SK-N-SH treated with all-trans-retinoic acid at 6 μM for 48 hours (cell line): ENCODE results near the gene PPM1H.

Experiments
- ARNTL ChIP-seq: fragments of 450-650 bp; formaldehyde crosslinking; IDR thresholded peaks from 2 replicates; pipeline ENCODE4 v1.5.0; 2020; ENCODE audit warnings: low read depth, mild to moderate bottlenecking, moderate library complexity, borderline replicate concordance
- ESRRG ChIP-seq: fragments of 250-450 bp; sonication (Bioruptor Pico); IDR thresholded peaks from 2 replicates; pipeline ENCODE4 v1.6.1; 2021; ENCODE audit warnings: mild to moderate bottlenecking
- GLIS3 ChIP-seq: fragments of 250-450 bp; sonication (Bioruptor Pico); IDR thresholded peaks from 2 replicates; pipeline ENCODE4 v1.5.0; 2020; ENCODE audit warnings: mild to moderate bottlenecking, moderate library complexity
- ISL1 ChIP-seq: fragments of 250-450 bp; sonication (Bioruptor Pico); IDR thresholded peaks from 2 replicates; pipeline ENCODE4 v2.1.2; 2022; ENCODE audit warnings: mild to moderate bottlenecking, moderate library complexity
- PPARA ChIP-seq: fragments of 250-450 bp; sonication (Bioruptor Pico); IDR thresholded peaks from 2 replicates; pipeline ENCODE4 v1.5.0; 2020; ENCODE audit warnings: mild to moderate bottlenecking, borderline replicate concordance
- RARB ChIP-seq: fragments of 250-450 bp; sonication (Bioruptor Pico); IDR thresholded peaks from 2 replicates; pipeline ENCODE4 v1.8.0; 2021; ENCODE audit warnings: mild to moderate bottlenecking, moderate library complexity
- TCF4 ChIP-seq: fragments of 250-450 bp; sonication (Bioruptor Pico); IDR thresholded peaks from 2 replicates; pipeline ENCODE4 v1.8.0; 2021; ENCODE audit warnings: mild to moderate bottlenecking, moderate library complexity, borderline replicate concordance
- ZFP3 ChIP-seq: fragments of 250-450 bp; sonication (Bioruptor Pico); IDR thresholded peaks from 2 replicates; pipeline ENCODE4 v1.5.0; 2020; ENCODE audit warnings: mild to moderate bottlenecking, moderate library complexity
- ZFP30 ChIP-seq: fragments of 450-650 bp; formaldehyde crosslinking; IDR thresholded peaks from 2 replicates; pipeline ENCODE4 v1.5.0; 2022; ENCODE audit warnings: mild to moderate bottlenecking, moderate library complexity
- ZNF565 ChIP-seq: fragments of 450-650 bp; formaldehyde crosslinking; conservative IDR thresholded peaks from 2 replicates; pipeline ENCODE4 v1.5.0; 2020; ENCODE audit warnings: low read depth, mild to moderate bottlenecking, moderate library complexity
- TF ChIP-seq, protein P1 (sequence below): fragments of 250-450 bp; sonication (Bioruptor Pico); IDR thresholded peaks from 2 replicates; pipeline ENCODE4 v1.8.0; 2021; ENCODE audit warnings: low read depth, mild to moderate bottlenecking, moderate library complexity, borderline replicate concordance
- TF ChIP-seq, protein P2 (sequence below): fragments of 250-450 bp; sonication (Bioruptor Pico); IDR thresholded peaks from 2 replicates; pipeline ENCODE4 v1.8.0; 2020; ENCODE audit warnings: mild to moderate bottlenecking, moderate library complexity, borderline replicate concordance
- TF ChIP-seq, protein P3 (sequence below): fragments of 250-450 bp; sonication (Bioruptor Pico); IDR thresholded peaks from 2 replicates; pipeline ENCODE4 v1.5.1; 2020; ENCODE audit warnings: low read depth, mild to moderate bottlenecking, moderate library complexity

DNA sequence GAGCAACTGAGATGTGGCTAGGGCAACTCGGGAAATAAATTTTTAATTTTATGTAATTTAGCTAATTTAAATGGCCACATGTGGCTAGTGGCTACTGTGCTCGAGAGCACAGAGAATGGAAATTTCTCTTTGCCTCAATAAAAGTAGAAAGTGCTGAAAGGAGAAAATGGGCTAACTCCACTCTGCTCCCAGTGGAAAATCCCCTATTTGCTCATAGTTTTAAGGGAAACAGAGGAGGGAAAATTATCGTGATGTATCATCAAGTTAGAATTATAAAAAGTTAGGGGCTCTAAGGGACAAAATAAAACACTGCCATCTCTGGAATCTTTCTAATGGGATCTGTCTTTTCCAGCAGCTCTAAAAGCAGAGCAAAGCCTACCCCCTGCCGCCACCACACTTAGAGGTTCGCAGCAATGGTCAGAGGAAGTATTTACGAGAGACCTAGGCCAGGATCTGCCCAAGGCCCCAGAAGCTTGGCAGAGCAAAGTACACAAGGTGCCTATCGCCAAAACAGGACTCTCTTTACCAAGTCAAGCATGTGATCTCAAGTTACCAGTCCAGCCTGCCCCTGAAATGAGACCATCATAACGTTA is 220.7 kb downstream of the PPM1H start:
- TF ChIP-seq ZFP3 (CRISPR knock-in tag) (no peak), ZFP30 (CRISPR knock-in tag) (no peak), PPARA (no peak), RARB (CRISPR knock-in tag) (no peak), ARNTL (CRISPR knock-in tag) (no peak), TCF4 (CRISPR knock-in tag) (no peak), GLIS3 (no peak), ISL1 (CRISPR knock-in tag) (no peak), ESRRG (CRISPR knock-in tag) (no peak), ZNF565 (CRISPR knock-in tag) (no peak)
- TF ChIP-seq, protein P1, sequence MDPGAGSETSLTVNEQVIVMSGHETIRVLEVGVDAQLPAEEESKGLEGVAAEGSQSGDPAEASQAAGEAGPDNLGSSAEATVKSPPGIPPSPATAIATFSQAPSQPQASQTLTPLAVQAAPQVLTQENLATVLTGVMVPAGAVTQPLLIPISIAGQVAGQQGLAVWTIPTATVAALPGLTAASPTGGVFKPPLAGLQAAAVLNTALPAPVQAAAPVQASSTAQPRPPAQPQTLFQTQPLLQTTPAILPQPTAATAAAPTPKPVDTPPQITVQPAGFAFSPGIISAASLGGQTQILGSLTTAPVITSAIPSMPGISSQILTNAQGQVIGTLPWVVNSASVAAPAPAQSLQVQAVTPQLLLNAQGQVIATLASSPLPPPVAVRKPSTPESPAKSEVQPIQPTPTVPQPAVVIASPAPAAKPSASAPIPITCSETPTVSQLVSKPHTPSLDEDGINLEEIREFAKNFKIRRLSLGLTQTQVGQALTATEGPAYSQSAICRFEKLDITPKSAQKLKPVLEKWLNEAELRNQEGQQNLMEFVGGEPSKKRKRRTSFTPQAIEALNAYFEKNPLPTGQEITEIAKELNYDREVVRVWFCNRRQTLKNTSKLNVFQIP (CRISPR knock-in tag), result no peak
- TF ChIP-seq, protein P2, sequence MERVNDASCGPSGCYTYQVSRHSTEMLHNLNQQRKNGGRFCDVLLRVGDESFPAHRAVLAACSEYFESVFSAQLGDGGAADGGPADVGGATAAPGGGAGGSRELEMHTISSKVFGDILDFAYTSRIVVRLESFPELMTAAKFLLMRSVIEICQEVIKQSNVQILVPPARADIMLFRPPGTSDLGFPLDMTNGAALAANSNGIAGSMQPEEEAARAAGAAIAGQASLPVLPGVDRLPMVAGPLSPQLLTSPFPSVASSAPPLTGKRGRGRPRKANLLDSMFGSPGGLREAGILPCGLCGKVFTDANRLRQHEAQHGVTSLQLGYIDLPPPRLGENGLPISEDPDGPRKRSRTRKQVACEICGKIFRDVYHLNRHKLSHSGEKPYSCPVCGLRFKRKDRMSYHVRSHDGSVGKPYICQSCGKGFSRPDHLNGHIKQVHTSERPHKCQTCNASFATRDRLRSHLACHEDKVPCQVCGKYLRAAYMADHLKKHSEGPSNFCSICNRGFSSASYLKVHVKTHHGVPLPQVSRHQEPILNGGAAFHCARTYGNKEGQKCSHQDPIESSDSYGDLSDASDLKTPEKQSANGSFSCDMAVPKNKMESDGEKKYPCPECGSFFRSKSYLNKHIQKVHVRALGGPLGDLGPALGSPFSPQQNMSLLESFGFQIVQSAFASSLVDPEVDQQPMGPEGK, result no peak
- TF ChIP-seq, protein P3, sequence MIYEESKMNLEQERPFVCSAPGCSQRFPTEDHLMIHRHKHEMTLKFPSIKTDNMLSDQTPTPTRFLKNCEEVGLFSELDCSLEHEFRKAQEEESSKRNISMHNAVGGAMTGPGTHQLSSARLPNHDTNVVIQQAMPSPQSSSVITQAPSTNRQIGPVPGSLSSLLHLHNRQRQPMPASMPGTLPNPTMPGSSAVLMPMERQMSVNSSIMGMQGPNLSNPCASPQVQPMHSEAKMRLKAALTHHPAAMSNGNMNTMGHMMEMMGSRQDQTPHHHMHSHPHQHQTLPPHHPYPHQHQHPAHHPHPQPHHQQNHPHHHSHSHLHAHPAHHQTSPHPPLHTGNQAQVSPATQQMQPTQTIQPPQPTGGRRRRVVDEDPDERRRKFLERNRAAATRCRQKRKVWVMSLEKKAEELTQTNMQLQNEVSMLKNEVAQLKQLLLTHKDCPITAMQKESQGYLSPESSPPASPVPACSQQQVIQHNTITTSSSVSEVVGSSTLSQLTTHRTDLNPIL (CRISPR knock-in tag), result no peak
